Endothelial cell of umbilical vein (primary cell): ENCODE data around the gene NPPC.
"Not testable (repeated sequence)": the region's sequence is repeated elsewhere in the genome, so short reads cannot be mapped to it uniquely, and the experiment has no call there.

ENCODE experiments used
- CTCF ChIP-seq, 2 donors: IDR thresholded peaks; 1 replicate in 1 of 2; 2 replicates in 1 of 2; pipeline ENCODE4 v1.5.1; 2011; ENCODE audit warnings: low read length in 2 of 2, mild to moderate bottlenecking in 2 of 2, moderate library complexity in 2 of 2, control low read depth in 1 of 2, inconsistent platforms in 1 of 2, low read depth in 1 of 2; ENCODE audit not compliant: insufficient read depth in 1 of 2; ENCODE audit errors: extremely low read depth in 1 of 2
- EZH2 ChIP-seq: IDR thresholded peaks from 2 replicates; pipeline ENCODE4 v1.6.1; 2012; ENCODE audit warnings: borderline replicate concordance, low read depth, mild to moderate bottlenecking, moderate library complexity, low read length, inconsistent platforms; ENCODE audit not compliant: severe bottlenecking
- FOS ChIP-seq: IDR thresholded peaks from 2 replicates; pipeline ENCODE4 v1.6.1; 2011; ENCODE audit warnings: mild to moderate bottlenecking, low read length, moderate library complexity, borderline replicate concordance; ENCODE audit not compliant: insufficient read depth
- GATA2 ChIP-seq: IDR thresholded peaks from 2 replicates; pipeline ENCODE4 v1.7.0; 2011; ENCODE audit warnings: low read depth, mild to moderate bottlenecking, moderate library complexity, mixed read lengths, low read length; ENCODE audit not compliant: insufficient read length, insufficient read depth
- JUN ChIP-seq: IDR thresholded peaks from 2 replicates; pipeline ENCODE4 v1.6.1; 2011; ENCODE audit warnings: borderline replicate concordance, low read depth; ENCODE audit not compliant: insufficient read length, insufficient read depth
- MAX ChIP-seq: IDR thresholded peaks from 2 replicates; pipeline ENCODE4 v1.6.1; 2011; ENCODE audit not compliant: insufficient read depth, insufficient read length
- MYC ChIP-seq: IDR thresholded peaks from one replicate; pipeline ENCODE4 v1.6.1; 2011; ENCODE audit warnings: mild to moderate bottlenecking, low read depth, low read length
- POLR2A ChIP-seq: IDR thresholded peaks from 2 replicates; pipeline ENCODE4 v1.6.1; 2012; ENCODE audit warnings: low read depth, mild to moderate bottlenecking, control low read depth, low read length
- POLR2AphosphoS5 ChIP-seq: IDR thresholded peaks from 2 replicates; pipeline ENCODE4 v1.6.1; 2012; ENCODE audit warnings: low read depth, mild to moderate bottlenecking, control low read depth, low read length, moderate library complexity; ENCODE audit not compliant: insufficient read depth

- not testable (repeated sequence) for TF ChIP-seq CTCF (IDR thresholded peaks at IDR 0.05; ENCODE audit: extremely low read depth in 1 of 2, insufficient read depth in 1 of 2, low read depth in 1 of 2, low read length in 2 of 2); POLR2AphosphoS5; POLR2A; MAX; EZH2; GATA2; FOS; MYC; JUN
These were observed 20.9 kb upstream of the NPPC start for GRCh38 chr2:231947112-231947511.
